ENCODE measurements around the gene NEBL.
"Not testable (repeated sequence)": the region's sequence is repeated elsewhere in the genome, so short reads cannot be mapped to it uniquely, and the experiment has no call there.

Gene NEBL, protein sequence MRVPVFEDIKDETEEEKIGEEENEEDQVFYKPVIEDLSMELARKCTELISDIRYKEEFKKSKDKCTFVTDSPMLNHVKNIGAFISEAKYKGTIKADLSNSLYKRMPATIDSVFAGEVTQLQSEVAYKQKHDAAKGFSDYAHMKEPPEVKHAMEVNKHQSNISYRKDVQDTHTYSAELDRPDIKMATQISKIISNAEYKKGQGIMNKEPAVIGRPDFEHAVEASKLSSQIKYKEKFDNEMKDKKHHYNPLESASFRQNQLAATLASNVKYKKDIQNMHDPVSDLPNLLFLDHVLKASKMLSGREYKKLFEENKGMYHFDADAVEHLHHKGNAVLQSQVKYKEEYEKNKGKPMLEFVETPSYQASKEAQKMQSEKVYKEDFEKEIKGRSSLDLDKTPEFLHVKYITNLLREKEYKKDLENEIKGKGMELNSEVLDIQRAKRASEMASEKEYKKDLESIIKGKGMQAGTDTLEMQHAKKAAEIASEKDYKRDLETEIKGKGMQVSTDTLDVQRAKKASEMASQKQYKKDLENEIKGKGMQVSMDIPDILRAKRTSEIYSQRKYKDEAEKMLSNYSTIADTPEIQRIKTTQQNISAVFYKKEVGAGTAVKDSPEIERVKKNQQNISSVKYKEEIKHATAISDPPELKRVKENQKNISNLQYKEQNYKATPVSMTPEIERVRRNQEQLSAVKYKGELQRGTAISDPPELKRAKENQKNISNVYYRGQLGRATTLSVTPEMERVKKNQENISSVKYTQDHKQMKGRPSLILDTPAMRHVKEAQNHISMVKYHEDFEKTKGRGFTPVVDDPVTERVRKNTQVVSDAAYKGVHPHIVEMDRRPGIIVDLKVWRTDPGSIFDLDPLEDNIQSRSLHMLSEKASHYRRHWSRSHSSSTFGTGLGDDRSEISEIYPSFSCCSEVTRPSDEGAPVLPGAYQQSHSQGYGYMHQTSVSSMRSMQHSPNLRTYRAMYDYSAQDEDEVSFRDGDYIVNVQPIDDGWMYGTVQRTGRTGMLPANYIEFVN

DNA sequence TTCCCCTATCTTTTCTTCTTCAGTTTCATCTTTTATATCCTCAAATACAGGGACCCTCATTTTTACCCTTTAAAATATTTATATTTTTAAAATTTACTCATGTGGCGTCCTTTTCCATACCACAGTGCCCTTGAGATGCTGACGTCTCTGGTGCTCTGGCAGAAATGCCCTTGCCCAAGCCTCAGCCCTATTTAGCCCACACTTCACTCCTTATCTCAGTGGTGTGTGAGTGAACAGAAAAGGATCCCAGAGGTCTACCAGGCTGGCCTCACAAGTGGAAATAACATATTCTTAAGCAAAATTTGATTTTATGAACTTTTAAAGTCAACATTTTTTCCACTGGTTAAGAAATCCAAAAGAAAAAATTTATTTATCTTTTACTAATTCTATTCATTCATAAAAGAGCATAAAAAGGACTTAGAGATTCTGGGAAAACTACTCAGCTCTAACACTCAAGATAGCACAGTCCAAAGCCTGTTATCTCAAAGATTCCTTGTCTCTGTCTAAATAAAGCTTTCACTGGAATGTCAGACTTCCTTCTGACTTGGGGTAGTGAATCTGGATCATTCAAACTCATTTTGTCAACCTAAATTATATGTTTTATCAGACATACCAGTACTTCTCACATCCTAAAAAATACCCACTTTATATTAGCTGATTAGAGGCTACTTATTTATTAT, at the start of gene NEBL:
TSS of gene NEBL (minus strand) at position 166 of the 680 bp plus-strand sequence. CDS start at position 60, 106 bp downstream.
- Mint-ChIP-seq H3K4me3 (no peak within 1 kb of the TSS), H3K36me3 (ENCODE audit: low read depth) (no peaks in the 10 kb centered on the region), H3K9me3 (no peaks in the 10 kb centered on the region), H3K4me1 (ENCODE audit: low read depth) (no peaks in the 10 kb centered on the region), H3K27ac (no peak within 1 kb of the TSS), H3K27me3 (ENCODE audit: low read depth) (no peaks in the 10 kb centered on the region)

- Mint-ChIP-seq H3K36me3 (ENCODE audit: low read depth) (no peaks in the 10 kb centered on the region), H3K27ac (no peak overlapping the region), H3K4me1 (ENCODE audit: low read depth) (no peaks in the 10 kb centered on the region), H3K9me3 (no peaks in the 10 kb centered on the region), H3K27me3 (ENCODE audit: low read depth) (no peaks in the 10 kb centered on the region), H3K4me3 (no peak overlapping the region)
Observed at GRCh38 chr10:20945546-20946332, 48.6 kb upstream of the NEBL start.

- H3K4me3 Mint-ChIP-seq: no peak overlapping the region
- H3K4me1 Mint-ChIP-seq (ENCODE audit: low read depth): no peaks in the 10 kb centered on the region
- H3K27me3 Mint-ChIP-seq (ENCODE audit: low read depth): no peaks in the 10 kb centered on the region
- H3K27ac Mint-ChIP-seq: no peak overlapping the region
- no peaks in the 10 kb centered on the region for H3K36me3 Mint-ChIP-seq (ENCODE audit: low read depth)
- H3K9me3 Mint-ChIP-seq: no peaks in the 10 kb centered on the region
Observed at GRCh38 chr10:20944789-20945502, 47.8 kb upstream of the NEBL start.

DNA sequence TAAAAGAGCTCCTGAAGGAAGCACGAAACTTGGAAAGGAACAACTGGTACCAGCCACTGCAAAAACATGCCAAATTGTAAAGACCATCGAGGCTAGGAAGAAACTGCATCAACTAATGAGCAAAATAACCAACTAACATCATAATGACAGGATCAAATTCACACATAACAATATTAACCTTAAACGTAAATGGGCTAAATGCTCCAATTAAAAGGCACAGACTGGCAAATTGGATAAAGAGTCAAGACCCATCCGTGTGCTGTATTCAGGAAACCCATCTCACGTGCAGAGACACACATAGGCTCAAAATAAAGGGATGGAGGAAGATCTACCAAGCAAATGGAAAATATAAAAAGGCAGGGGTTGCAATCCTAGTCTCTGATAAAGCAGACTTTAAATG, 42.3 kb upstream of the NEBL start:
- not testable (repeated sequence) for H3K9me3 Mint-ChIP-seq; H3K4me3 Mint-ChIP-seq; H3K36me3 Mint-ChIP-seq (ENCODE audit: low read depth); H3K27ac Mint-ChIP-seq; H3K27me3 Mint-ChIP-seq (ENCODE audit: low read depth); H3K4me1 Mint-ChIP-seq (ENCODE audit: low read depth)

DNA sequence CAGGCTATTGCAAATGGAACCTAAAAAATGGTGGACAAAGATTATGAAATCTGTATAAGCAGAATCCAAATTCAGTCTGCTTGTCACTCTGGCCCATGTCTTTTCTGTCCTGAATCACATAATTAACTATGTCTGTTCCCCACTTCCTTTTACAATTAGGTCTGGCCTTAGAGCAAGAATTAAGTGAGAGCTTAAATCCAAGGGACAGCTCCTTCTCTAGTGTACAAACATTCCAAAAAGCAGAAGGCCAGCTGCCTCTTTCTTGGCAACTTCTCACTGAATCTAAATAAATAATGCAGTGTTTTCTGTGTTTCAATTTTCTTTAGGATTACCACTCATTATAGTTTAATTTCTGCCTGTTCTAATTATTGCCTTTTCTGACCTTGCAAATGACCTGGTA, 39.3 kb upstream of the NEBL start:
- Mint-ChIP-seq H3K27me3 (ENCODE audit: low read depth) (no peaks in the 10 kb centered on the region), H3K4me1 (ENCODE audit: low read depth) (no peaks in the 10 kb centered on the region), H3K9me3 (peaks cover 7% of the 10 kb centered on the region), H3K27ac (no peak overlapping the region), H3K36me3 (ENCODE audit: low read depth) (no peaks in the 10 kb centered on the region), H3K4me3 (no peak overlapping the region)

- H3K27me3 Mint-ChIP-seq (ENCODE audit: low read depth): no peaks in the 10 kb centered on the region
- H3K36me3 Mint-ChIP-seq (ENCODE audit: low read depth): no peaks in the 10 kb centered on the region
- H3K4me1 Mint-ChIP-seq (ENCODE audit: low read depth): no peaks in the 10 kb centered on the region
- no peak overlapping the region for H3K4me3 Mint-ChIP-seq
- H3K27ac Mint-ChIP-seq: no peak overlapping the region
- H3K9me3 Mint-ChIP-seq: peaks cover 7% of the 10 kb centered on the region
Observed at GRCh38 chr10:20935931-20936330, 38.8 kb upstream of the NEBL start.

DNA sequence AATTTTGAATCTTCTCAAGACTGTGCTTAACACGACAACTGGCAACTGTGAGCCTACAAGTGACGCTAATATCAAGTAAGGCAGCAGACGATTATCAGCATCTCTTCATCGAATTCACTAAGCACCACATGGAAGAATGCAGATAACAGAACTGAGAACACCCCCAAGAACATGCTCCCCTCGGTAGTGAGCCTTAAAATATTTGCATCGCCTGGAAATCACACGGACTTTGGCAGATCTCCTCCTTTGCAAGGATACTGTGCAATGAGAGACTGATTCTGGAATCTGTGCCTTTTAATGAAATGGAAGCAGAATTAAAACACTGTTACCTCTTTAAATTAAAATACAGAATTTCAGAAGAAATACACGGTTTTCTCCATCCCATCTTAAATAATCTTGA, 38.2 kb upstream of the NEBL start:
- Mint-ChIP-seq H3K9me3 (peaks cover 7% of the 10 kb centered on the region), H3K27me3 (ENCODE audit: low read depth) (no peaks in the 10 kb centered on the region), H3K27ac (no peak overlapping the region), H3K4me1 (ENCODE audit: low read depth) (no peaks in the 10 kb centered on the region), H3K4me3 (no peak overlapping the region), H3K36me3 (ENCODE audit: low read depth) (no peaks in the 10 kb centered on the region)

DNA sequence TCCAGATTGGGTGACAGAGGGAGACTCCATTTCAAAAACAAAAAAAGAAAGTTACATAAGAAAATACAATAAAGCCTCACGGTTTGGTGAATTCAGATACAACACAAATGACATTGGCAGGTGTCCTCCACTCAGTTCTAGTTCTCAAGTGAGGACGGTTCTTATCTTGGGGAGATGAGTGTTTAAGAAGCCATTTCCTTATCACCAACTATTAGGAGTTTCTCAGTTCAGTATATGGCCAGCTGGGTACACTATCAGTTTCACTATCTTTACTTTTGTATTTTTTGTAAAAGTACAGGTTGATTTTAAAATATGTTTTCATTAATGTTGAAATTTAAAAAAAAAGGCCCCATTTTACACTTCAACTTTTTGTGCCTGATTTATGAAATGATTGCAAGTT, 36.6 kb upstream of the NEBL start:
- no peak overlapping the region for H3K27ac Mint-ChIP-seq
- H3K9me3 Mint-ChIP-seq: peaks cover 3% of the 10 kb centered on the region
- no peaks in the 10 kb centered on the region for H3K36me3 Mint-ChIP-seq (ENCODE audit: low read depth)
- H3K4me3 Mint-ChIP-seq: no peak overlapping the region
- H3K27me3 Mint-ChIP-seq (ENCODE audit: low read depth): no peaks in the 10 kb centered on the region
- no peaks in the 10 kb centered on the region for H3K4me1 Mint-ChIP-seq (ENCODE audit: low read depth)

DNA sequence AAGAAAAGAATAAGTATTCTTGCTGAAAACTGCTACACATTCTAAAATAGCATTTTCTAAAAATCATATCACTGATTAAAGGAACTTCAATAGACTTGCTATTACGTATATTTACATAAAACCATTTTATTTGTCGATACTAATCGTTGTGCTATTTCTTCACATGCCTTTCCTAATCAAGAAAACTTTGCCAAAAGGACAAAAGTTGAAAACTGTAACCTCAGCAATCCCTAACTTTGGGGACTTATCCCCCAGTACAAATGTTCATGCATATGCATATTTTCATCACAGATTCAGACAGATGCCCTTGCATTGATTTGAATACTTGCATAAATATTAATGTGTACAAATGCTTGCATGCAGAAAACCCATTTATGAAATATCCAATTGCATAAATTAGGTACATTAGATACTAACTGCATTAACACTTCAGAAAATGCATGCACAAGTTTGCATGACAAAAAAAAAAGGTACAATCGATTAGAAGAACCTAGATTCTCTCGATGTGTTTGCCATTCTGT, 35.6 kb upstream of the NEBL start:
- H3K4me3 Mint-ChIP-seq: no peak overlapping the region
- H3K4me1 Mint-ChIP-seq (ENCODE audit: low read depth): no peaks in the 10 kb centered on the region
- no peaks in the 10 kb centered on the region for H3K27me3 Mint-ChIP-seq (ENCODE audit: low read depth)
- no peaks in the 10 kb centered on the region for H3K9me3 Mint-ChIP-seq
- no peaks in the 10 kb centered on the region for H3K36me3 Mint-ChIP-seq (ENCODE audit: low read depth)
- H3K27ac Mint-ChIP-seq: no peak overlapping the region

GRCh38 chr10:20931156-20931795, 34.2 kb upstream of the NEBL start:
- Mint-ChIP-seq H3K36me3 (ENCODE audit: low read depth) (no peaks in the 10 kb centered on the region), H3K27me3 (ENCODE audit: low read depth) (no peaks in the 10 kb centered on the region), H3K4me3 (no peak overlapping the region), H3K4me1 (ENCODE audit: low read depth) (no peaks in the 10 kb centered on the region), H3K9me3 (no peaks in the 10 kb centered on the region), H3K27ac (no peak overlapping the region)

DNA sequence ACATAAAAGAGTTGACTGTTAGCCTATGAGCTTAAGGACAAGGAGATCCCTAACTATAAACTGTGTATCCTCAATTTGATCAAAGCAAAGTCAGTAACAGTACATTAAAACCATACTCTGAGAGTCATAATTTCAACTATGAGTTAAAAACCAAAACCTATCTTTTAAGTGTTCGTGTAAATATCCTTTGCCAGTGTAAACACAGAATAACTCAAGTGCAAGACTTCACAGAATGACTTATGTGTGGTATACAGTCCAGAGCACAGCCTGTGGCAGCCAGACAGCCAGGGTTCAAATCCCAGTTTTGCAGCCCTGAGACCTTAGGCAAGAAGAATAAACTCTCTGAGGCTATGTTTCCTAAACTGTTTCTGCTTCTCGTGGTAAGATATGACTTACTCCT, 30.3 kb upstream of the NEBL start:
- no peaks in the 10 kb centered on the region for H3K27me3 Mint-ChIP-seq (ENCODE audit: low read depth)
- no peaks in the 10 kb centered on the region for H3K4me1 Mint-ChIP-seq (ENCODE audit: low read depth)
- no peaks in the 10 kb centered on the region for H3K36me3 Mint-ChIP-seq (ENCODE audit: low read depth)
- H3K9me3 Mint-ChIP-seq: no peaks in the 10 kb centered on the region
- H3K27ac Mint-ChIP-seq: no peak overlapping the region
- H3K4me3 Mint-ChIP-seq: no peak overlapping the region

DNA sequence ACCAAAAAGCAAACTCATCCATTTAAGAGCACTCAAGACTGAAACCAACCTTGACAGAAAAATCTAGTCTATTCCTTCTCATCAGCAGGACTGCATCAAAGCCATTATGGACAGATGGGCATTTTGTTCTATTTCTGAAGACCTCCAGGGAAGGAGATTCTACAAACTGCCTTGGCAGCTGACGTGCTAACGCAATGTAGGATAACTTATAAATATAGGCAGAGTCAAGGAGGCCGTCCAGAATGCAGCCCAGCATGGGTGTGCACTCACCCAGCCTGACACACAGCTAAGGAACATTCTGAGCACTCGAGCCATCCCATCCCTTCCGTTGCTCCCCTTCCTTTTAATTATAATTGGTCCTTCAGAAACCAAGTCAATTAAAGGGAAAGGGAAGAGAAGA, 25.3 kb upstream of the NEBL start:
- Mint-ChIP-seq H3K27ac (no peak overlapping the region), H3K4me1 (ENCODE audit: low read depth) (no peaks in the 10 kb centered on the region), H3K9me3 (no peaks in the 10 kb centered on the region), H3K36me3 (ENCODE audit: low read depth) (no peaks in the 10 kb centered on the region), H3K27me3 (ENCODE audit: low read depth) (no peaks in the 10 kb centered on the region), H3K4me3 (no peak overlapping the region)

GRCh38 chr10:20922033-20922432, 24.9 kb upstream of the NEBL start:
- no peaks in the 10 kb centered on the region for H3K36me3 Mint-ChIP-seq (ENCODE audit: low read depth)
- H3K27me3 Mint-ChIP-seq (ENCODE audit: low read depth): no peaks in the 10 kb centered on the region
- H3K4me1 Mint-ChIP-seq (ENCODE audit: low read depth): no peaks in the 10 kb centered on the region
- H3K9me3 Mint-ChIP-seq: no peaks in the 10 kb centered on the region
- no peak overlapping the region for H3K4me3 Mint-ChIP-seq
- no peak overlapping the region for H3K27ac Mint-ChIP-seq

Data from T-helper 1 cell treated with Interleukin-12 subunit alpha and Interleukin-12 subunit beta and Interleukin-4 antibody, amounts not matched to agents 30 μg/mL and 1 μg/mL, for 36 hours (primary cell).